Erythroblast (primary cell): ENCODE results near the gene MCM7.

ENCODE experiments used
- GATA1 ChIP-seq: IDR thresholded peaks from 2 replicates; pipeline ENCODE4 v1.6.1; 2011; ENCODE audit warnings: low read depth, mild to moderate bottlenecking, control low read depth, low read length, moderate library complexity
- POLR2A ChIP-seq: IDR thresholded peaks from 2 replicates; pipeline ENCODE4 v1.6.1; 2011; ENCODE audit warnings: mild to moderate bottlenecking, low read length

- TF ChIP-seq POLR2A (no peak), GATA1 (no peak)
These were observed 41.9 kb downstream of the MCM7 start for GRCh38 chr7:100059251-100059739.
